Measurements from ENCODE around the gene CD300H. TPM values are rescaled to one million over a fixed set of nuclear protein-coding genes. Genes with fewer than 3 reads are reported as not detected.

CD300H gene
- total RNA-seq, 1 donor from 2014 or later, result not detected

- no peak for DNase-seq (ENCODE audit: extremely low read depth, low read depth, low spot score)
Observed at GRCh38 chr17:74552037-74552436, 15.3 kb downstream of the CD300H start.

GRCh38 chr17:74550602-74551001 is 16.7 kb downstream of the CD300H start:
- no peak for DNase-seq (ENCODE audit: extremely low read depth, low read depth, low spot score)

GRCh38 chr17:74549343-74549742 is 18.0 kb downstream of the CD300H start:
- DNase-seq (ENCODE audit: extremely low read depth, low read depth, low spot score), result no peak

- DNase-seq (ENCODE audit: extremely low read depth, low read depth, low spot score), result no peak
Observed at GRCh38 chr17:74547736-74548135, 19.6 kb downstream of the CD300H start.

DNA sequence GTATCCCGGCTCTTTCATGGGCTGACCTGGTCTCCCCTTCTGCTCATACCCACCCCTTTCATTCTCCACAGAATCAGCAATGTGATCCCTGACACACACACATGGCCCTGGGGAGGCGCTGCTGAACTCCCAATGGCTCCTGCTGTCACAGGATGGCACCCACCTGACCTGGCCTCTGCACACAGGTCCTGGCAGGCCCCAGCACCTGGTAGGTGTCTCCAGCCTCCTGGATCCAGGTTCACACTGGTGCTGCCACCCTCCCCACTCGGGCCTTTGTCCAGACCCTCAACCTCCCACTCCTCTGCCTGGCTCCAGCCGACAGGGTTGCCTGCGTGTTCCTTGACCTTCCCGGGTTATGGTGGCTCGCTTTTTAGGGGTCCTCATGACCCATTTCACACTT is 20.0 kb downstream of the CD300H start:
- DNase-seq (ENCODE audit: extremely low read depth, low read depth, low spot score), result no peak

- no peak for DNase-seq (ENCODE audit: extremely low read depth, low read depth, low spot score)
Observed at GRCh38 chr17:74546586-74546985, 20.7 kb downstream of the CD300H start.

GRCh38 chr17:74545843-74546230 is 21.5 kb downstream of the CD300H start, which contains the start of gene CD300C:
Gene CD300C, minus strand, starts transcription at chr17:74546115. Its CDS starts 333 bp downstream, at chr17:74545782.
- DNase-seq (ENCODE audit: extremely low read depth, low read depth, low spot score), result no peak

GRCh38 chr17:74544991-74545842 is 22.1 kb downstream of the CD300H start:
- no peak for DNase-seq (ENCODE audit: extremely low read depth, low read depth, low spot score)

- no peak for DNase-seq (ENCODE audit: extremely low read depth, low read depth, low spot score)
Observed at GRCh38 chr17:74543891-74544760, 23.2 kb downstream of the CD300H start.

- DNase-seq (ENCODE audit: extremely low read depth, low read depth, low spot score), result no peak
Observed at GRCh38 chr17:74543406-74543805, 23.9 kb downstream of the CD300H start.

- DNase-seq (ENCODE audit: extremely low read depth, low read depth, low spot score), result no peak
Observed at GRCh38 chr17:74542727-74543383, 24.5 kb downstream of the CD300H start.

- no peak for DNase-seq (ENCODE audit: extremely low read depth, low read depth, low spot score)
Observed at GRCh38 chr17:74542166-74542565, 25.1 kb downstream of the CD300H start.

DNA sequence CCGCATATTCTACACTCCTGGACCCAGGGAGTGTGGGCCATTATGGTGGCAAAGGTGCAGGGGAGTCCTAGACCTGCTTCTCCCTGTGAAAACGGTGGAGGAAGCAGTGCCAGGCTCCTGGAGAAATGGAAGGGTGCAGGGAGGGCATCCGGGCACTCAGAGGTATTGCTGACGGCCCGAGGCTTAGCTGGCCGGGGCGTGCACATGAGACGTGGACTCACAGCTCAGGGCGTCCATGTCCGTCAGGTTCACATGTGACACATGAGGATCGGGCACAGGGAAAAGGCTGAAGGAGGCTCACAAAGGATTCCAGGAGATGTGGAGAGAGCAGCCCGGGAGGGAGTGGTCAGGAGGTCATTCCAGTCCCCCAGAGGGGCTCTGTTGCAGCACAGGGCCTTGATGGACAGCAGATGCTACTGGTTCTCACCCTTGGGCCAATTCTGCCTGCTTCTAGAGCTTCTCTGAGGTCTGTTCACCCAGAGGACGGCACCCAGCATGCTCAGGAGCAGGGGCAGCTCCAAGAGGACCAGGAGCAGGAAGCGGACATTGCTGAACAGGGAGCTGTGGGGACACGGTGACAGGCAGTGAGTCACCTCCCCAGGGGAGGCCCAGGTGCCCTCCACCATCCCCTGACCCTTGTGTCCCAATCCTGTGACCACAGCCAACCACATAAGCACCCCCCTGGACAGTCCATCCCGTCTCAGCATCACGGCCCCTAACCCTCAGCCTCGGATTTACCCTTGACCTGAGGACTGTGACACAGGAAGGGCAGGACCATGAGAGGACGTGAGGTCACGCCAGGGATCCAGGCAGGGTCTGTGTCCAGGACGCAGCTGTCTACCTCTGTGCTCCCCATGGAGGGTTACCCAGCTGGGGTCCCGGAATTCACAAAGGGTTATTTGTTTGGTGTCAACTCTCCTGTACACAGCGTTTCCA is 25.9 kb downstream of the CD300H start:
- DNase-seq (ENCODE audit: extremely low read depth, low read depth, low spot score), result no peak

- no peak for DNase-seq (ENCODE audit: extremely low read depth, low read depth, low spot score)
Observed at GRCh38 chr17:74539281-74539820, 28.0 kb downstream of the CD300H start.

DNA sequence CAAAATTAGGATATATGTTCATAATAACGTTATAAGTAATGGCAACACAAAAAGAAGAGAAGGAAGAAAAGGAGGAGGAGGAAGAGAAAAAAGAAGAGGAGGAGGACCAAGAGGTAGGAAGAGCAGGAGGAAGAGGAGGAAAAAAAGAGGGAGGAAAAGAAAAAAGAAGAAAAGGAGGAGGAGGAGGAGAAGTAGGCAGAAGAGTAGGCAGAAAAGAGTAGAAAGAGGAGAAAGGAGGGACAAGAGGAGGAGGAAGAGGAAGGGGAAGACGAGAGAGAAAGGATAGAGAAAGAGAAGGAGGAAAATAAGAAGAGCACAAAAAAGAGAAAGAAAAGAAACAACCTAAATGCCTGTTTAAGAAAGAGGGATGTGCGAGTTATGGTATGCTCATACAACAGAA is 30.4 kb downstream of the CD300H start:
- no peak for DNase-seq (ENCODE audit: extremely low read depth, low read depth, low spot score)

DNA sequence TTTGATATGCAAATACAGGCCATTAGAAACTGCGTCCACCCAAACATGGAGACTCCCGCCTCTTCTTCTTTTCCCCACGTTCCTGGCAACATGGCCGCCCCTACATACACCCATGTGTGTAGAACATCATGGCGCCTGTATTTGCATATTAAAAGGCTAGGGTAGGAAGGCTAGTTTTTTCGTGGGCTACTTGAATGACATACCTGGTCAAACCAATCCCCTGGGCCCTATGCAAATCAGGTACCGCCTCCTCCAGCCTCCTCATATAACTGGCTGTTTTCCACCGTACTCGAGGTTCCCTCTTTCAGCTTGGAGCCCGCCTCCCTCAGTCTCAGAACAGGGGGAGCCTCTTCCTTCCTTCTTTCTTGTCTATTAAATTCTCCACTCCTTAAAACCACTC is 35.2 kb downstream of the CD300H start:
- no peak for DNase-seq (ENCODE audit: extremely low read depth, low read depth, low spot score)

DNA sequence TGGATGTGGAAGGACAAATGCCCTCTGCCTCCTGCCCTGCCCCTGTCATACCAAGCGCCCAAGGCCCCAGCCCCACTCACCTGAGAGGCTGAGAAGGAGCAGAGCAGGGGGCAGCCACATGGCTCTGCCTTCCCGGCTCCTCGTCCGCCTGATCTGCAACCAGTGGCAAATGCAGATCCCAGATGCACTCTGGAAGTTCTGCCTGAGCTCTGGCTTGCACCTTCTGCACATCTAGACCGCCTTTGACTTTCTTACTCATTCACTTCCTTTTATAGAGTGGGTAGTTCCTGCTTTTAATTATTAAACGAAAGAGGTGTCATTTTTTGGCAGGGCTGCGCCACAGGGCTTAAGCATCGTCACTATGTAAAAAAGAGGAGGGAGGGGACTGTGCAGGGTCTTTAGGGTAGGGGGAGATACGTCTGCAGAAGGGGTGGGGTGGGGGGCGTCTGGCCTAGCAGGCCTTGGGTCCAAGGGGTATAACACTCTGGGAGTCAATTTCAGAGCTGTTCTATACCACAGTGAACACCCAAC is 36.0 kb downstream of the CD300H start, which contains the start of gene CD300LB:
CD300LB (minus strand) TSS at position 245 of the 531 bp plus-strand sequence; CDS start at position 120, 125 bp downstream.
- DNase-seq (ENCODE audit: extremely low read depth, low read depth, low spot score), result no peak

DNA sequence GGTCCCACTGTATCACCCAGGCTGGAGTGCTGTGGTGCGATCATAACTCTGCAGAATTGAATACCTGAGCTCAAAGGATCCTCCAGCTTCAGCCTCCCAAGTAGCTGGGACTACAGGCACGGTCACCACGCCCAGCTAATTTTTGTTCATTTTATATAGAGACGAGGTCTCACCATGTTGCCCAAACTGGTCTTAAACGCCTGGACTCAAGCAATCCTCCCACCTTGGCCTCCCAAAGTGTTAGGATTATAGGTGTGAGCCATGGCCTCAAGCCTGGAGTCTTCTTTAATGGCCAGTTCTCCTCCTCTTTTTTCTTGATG is 36.5 kb downstream of the CD300H start:
- no peak for DNase-seq (ENCODE audit: extremely low read depth, low read depth, low spot score)

DNA sequence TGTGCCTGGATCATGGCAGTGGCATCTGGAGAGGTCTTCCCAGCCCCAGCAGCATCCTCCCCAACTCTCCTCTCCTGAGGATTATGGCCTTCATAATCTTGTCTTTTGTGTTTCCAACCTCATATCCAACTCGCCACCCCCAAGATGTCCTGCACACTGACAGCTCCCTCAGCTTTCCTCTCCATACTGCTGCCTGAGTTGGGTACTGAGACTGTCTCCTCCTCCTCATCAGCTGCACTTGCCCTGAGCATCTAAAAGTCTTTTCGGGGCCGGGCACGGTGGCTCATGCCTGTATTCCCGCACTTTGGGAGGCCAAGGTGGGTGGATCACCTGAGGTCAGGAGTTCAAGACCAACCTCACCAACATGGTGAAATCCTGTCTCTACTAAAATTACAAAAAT is 38.1 kb downstream of the CD300H start:
- no peak for DNase-seq (ENCODE audit: extremely low read depth, low read depth, low spot score)
